Stimulated activated CD8-positive, alpha-beta memory T cell treated with anti-CD3 and anti-CD28 coated beads, Interleukin-15, amount 100 ng/mL, for 48 hours (primary cell): Measurements from ENCODE around the gene HSD17B2.
A peak's percentile ranks its signal among the peaks of the same experiment; 100 is the strongest.
"Not testable (repeated sequence)": the region's sequence is repeated elsewhere in the genome, so short reads cannot be mapped to it uniquely, and the experiment has no call there.

ENCODE experiments used
- DNase-seq, 2 donors: peaks; one replicate each; pipeline ENCODE4 v3.0.0-alpha.2; 2020; ENCODE audit warnings: low read depth in 2 of 2

The HSD17B2 gene

DNA sequence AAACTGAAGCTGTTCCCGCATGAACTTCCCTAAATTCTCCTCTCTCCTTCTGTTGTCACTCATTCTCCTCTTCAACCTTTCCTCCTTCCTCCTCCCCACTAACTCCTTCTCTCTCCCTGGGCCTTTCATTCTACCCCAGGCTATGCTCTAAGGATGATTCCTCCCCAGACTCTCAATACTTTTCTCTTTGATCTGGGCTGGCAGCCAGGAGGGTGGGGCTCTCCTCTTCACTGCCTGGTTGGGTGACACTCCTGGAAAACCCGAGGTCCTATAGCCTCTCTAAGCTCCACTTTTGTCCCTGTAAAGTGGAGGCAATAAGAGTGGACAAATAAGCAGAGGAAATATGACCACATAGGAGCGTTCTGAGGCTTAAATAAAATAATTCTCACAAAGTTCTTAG lies 46.2 kb downstream of the HSD17B2 start:
- no peak for DNase-seq

DNA sequence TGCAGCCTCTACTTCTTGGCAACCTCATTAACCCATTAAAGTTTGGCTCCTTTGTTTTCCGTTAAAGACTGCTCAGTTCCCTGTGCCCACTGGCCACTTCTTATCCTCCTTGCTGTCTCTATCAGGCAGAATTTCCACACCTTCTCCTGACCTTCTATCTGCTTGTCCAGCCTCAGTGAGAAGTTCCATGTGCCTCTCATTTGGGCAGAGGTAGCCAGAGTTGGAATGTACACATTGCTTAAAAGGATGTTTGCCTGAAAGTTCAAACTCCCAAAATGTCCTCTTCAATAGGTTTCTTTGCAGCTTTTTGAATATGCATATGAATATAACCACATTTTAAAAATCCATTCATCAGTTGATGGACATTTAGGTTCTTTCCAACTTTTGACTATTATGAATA lies 47.0 kb downstream of the HSD17B2 start:
- no peak for DNase-seq

DNA sequence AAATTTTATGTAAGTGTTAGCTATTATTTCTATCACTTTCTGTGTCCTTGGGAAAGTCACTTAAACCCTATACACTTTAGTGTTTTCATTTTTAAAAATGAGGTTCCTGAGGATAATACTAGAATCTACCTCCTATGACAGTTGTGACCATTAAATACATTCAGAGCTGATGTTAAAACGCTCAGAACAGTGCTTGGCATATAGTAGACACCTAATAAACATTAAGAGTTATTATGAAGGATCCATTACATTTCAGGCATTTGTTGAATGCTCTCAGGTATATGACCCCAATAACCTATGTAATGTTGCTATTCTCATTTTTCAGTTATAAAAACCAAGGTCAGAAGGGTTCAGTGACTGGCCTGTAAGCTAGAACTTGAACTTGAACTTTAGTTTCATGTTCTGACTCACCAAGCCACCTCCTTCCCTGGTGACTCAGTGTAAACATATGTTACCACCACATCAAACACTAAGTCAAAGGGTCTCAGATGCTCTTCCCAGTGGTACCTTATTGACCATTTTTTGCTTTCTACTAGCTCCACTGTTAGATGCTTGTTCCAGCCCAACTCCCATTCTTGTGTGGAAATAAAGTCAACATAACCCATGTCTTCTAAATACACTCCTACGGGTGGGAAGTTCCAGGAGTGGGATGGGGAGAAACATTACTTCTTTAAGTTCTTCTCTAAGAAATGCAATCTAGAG lies 47.6 kb downstream of the HSD17B2 start:
- DNase-seq = peak in 1 of 2 donors; percentile 17

DNA sequence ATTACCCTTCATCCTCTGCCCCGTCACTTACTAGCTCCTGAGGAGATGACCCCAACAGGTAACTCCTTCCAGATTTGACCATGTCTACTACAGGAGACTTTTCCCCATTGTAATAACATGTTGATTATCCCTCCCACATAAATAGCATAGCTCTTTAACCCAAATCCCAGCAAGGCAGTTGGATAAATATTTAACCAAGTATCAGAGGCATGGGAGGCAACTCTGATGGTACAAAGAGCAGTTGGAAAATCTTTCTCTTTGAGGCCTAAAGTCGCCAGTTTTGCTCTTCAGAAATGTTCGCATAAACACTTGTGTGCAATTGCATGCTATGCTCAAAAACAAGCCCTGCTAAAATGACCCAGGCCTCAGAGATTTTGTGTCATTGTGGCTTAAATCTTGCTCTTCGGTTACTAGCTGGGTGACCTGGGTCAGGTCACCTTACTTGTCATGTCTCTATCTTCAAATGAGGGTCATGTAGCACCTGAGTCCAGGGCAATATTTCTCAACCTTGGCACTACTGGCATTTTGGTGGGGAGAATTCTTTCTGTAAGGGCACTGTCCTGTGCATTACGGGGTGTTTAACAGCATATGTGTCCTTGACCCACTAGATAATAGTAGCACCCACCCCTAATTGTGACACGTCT lies 48.8 kb downstream of the HSD17B2 start:
- no peak for DNase-seq

DNA sequence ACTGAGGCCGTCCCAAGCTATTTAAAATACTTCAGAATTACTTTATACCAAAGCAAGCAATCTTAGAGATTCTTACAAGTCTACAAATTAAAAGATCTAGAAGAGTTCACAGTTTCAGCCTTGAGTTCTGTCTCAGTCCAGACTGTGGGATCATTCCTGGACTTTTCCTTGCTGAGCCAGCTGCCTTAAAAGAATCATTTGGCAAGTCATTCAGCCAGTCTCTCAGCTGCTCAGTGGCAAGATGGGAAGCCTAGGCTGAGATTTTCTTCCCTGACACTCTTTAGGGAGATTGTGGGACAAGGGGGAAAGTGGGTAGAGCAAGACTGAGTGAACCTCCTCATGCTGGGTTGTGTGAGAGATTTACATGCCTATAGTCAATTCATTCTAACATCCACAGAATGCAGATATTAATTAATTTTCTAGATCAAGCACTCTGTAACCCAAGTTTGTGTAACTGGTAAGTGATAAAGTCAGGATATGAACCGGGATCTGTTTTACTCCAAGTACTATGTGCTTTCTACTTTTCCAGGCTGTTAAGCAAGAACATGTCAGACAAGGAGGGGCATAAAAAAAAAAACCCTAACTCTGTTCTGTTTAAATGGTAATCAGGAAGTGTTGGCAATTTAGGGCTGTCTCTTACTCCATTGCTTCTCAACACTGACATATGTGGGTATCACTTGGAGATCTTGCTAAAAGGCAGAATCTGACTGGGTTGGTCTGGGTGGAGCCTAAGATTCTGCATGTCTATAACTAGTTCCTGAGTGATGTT lies 50.1 kb downstream of the HSD17B2 start:
- DNase-seq = no peak

DNA sequence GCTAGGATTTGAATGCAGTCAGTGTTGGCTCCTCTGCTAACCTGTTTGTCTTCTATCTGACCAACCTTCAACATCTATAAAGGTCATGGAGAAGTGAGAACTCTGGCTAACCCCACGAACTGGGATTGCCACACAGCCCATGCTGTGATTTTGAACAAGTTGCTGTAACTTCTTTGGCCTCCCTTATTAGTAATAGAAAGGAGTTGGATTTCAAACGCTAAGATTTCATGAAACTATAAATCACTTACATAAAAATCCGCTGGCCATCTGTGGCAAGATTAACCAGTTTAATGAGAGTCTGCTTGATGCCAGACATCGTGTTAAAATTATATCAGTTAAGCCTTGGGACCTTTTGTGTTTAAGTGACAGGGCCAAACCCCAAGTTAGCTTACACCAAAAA lies 53.4 kb downstream of the HSD17B2 start:
- DNase-seq = no peak

DNA sequence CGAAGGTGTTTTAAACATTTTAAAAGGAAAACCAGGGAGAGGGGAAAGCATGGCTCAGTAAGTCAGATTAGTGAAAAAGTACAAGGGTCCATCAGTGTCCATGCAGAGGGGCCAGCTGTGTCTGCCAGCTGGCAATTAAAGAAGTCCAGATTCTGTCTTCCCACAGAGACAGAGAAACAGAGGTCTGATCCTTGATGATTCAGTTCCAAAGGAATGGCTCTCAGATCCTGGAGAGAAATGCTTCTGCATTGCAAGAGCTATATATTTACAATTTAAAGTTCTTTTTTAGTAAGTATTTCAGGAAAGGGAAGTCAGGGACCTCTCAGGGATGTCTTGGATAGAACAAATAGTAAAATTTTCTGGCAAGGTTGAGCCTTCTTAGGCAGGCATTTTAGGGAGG lies 56.2 kb downstream of the HSD17B2 start:
- DNase-seq = no peak

DNA sequence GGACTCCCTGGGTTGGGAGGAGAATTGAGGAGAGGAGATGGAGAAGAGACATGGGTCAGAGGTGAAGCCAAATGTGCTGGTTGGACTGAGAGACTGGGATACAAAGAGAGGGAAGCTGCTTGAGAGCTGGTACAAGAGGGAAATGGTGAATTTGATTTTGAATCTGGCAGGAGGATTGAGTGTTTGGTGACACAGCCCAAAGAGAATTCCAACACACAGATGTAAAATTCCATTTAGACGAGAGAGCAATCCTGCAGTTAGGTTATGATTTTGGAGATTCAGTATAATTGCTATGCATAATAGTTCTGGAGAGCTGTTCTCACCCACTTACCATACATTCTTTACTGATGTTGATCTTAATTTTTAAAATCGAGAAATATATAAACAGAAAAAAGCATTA lies 57.7 kb downstream of the HSD17B2 start:
- no peak for DNase-seq

DNA sequence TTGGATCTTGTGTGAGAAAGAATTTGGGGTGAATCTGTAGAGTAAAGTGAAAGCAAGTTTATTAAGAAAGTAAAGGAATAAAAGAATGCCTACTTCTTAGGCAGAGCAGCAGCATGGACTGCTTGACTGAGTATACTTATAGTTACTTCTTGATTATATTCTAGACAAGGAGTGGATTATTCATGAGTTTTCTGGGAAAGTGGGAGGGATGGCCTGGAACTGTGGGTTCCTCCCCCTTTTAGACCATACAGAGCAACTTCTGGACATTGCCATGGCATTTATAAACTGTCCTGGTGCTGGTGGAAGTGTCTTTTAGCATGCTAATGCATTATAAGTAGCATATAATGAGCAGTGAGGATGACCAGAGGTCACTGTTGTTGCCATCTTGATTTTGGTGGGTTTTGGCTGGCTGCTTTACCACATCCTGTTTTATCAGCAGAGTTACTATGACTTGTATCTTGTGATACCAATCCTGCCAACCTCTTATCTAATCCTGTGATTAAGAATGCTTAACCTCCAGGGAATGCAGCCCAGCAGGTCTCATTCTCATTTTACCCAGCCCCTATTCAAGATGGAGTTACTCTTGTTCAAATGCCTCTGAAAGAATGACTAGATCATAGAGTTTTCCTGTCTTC lies 58.7 kb downstream of the HSD17B2 start:
- DNase-seq = no peak

DNA sequence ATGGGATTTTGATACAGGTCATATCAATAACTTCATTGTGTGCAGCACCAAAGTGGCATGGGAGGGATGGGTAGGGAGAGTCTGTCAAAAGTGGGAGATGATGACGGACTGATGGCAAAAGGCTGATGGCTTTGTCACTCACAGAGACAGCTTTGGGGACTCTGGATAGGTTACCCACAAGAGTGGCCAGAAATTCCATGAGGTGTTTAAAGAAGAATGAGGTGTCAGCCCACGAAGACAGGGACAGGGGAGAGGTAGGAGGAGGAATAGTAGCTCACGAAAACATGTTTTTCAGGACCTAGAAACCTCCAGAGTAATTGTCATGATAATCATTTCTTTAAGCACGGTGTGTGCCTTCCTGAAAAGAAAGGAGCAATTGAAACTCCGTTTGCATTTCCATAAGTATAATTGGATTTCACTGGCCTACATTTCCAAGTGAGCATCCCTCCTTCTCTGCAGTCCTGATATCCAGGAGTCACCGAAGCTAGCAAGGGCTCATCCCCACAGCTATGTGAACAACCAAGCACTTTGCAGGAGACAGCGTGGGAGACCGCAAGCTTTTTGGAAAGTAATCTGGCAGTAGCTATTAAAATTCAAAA lies 60.0 kb downstream of the HSD17B2 start:
- DNase-seq = no peak

DNA sequence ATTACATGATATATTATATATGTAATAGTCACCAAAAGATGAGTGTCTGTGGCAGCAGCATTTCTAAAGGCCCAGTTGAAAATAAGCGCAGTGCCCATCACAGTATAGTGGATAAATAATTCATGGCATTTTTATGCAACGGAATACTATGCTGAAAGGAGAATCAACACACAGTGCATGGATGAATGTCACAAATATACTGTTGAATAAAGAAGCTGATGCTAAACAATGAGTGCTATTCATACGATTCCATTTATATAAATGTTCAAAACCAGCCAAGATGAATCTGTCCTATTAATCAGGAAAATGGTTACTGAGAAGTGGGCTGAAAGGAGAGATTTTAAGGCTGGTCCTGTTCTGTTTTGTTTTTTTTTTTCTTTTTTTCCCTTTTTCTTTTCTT lies 61.6 kb downstream of the HSD17B2 start:
- DNase-seq = no peak

DNA sequence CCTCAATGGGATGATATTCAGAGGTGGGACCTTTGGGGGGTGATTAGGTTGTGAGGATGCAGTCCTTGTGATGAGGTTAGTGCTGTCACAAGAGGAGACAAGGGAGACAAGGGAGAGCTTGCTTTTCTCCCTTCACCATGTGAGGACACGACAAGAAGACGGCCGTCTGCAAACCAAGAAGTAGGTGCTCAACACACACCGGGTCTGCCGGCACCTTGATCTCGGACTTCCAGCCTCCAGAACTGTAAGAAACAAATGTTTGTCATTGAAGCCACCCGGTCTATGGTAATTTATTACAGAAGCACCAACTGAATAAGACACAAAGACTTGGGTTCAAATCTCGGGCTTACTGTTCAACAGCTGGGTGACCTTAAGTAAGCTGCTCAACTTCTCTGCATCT lies 70.1 kb downstream of the HSD17B2 start:
- DNase-seq = no peak

DNA sequence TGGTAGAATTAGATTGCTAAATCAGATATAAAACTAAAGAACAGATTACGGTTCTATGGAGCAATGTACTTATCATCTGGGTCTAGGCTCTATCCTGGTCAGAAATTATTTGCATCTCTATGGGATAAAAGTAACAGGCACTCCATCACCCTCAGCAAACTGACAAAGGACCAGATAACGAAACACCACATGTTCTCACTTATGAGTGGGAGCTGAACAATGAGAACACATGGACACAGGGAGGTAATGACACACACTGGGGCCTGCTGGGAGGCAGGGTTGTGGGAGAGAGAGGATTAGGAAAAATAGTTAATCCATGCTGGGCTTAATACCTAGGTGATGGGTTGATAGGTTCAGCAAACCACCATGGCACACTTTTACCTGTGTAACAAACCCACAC lies 73.0 kb downstream of the HSD17B2 start:
- no peak for DNase-seq

DNA sequence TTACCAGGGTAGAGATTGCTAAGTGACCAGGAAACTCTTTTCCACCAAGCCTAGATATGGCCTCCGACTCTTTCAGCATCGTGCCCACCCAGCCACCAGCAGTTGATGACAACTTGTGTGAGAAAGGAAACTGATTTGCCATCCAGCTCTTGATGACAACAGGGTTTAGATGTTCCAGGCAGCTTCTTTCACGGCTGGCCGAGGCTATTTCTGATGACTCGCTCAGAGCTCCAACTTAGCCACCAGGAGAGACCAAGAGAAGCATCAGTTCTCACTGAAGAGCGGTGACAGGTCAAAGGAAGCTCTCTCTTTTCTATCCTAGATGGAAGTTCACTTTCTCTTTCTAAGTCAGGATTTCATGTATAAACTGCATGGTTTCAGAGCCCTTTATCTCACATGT lies 73.7 kb downstream of the HSD17B2 start:
- no peak for DNase-seq

DNA sequence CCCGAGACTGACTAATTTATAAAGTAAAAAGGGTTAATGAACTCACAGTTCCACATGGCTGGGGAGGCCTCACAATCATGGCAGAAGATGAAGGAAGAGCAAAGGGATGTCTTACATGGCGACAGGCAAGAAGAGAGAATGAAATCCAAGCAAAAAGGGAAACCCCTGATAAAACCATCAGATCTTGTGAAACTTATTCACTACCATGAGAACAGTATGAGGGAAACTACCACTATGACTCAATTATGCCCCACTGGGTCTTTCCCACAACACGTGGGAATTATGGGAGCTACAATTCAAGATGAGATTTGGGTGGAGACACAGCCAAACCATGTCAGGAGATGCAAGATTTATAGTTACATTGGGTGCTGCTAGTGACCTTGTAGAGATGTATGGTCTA lies 74.2 kb downstream of the HSD17B2 start:
- DNase-seq = not testable (repeated sequence)

DNA sequence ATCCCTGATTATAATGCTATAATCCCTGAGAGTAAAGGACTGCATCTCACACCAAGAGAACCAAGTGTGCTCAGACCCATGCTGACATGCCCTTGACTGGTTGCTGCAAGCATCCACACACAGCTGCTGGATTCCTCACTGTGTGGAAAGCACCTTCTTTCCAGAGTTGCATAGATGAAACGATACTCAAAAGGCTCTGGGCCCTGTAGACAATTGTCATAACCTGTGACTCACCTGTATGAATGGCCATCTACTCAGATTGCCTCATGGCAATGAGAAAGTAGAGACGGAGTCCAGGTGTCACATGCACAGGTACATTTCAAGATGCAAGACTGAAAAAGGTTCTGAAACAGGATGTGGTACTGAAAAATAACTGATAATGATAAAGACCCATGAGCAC lies 76.9 kb downstream of the HSD17B2 start:
- DNase-seq = no peak

DNA sequence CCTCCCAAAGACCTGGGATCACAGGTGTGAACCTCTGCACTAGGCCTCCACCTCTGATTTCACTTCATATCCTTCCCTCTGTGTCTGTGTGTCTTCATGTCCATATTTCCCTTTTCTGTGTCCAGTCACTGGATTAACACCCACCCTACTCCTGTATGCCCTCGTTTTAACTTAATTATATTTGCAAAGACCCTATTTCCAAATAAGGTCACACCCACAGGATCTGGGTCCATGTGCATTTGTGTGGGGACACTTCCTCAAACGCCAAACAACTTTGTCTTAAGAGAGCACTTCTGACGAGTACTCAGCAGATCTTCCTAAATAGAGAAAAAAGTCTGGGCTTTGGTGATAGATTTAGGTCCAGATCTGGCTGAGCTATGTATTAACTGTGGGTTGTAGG lies 78.7 kb downstream of the HSD17B2 start:
- DNase-seq = no peak

DNA sequence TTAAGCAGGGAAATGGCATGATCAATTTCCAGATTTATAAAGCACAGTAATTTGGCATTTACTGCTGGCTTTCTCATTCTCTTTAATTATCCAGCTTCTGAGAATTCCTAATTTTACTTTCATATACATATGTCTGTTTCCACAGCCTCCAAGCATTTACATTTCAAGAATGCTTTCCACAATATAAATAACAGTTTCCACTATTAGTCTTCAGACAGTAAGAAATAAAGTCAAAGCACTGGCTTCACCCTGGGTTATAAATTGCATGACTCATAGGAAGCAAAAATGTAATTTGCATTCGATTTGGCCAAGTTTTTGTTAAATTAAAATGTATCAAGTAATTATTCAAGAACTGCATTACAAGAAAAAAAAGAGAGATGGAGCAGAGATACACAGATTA lies 81.5 kb downstream of the HSD17B2 start:
- DNase-seq = no peak

DNA sequence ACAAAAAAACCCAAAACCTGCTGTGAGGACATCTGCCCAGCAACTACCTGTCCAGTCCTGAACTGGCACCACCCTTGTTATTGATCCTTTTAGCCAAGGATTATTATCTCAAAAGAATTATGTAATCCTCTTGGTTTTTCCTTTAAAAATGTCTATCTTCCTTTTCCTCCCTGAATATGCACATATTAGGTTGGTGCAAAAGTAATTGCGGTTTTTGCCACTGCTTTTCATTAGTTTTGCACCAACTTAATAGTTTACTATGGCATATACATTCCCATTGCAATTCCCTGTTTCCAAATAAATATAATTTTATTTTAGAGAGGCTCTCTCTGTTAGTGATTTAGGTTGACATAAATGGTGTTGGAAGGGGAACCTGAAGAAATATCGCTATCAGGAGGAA lies 83.7 kb downstream of the HSD17B2 start:
- DNase-seq = no peak

DNA sequence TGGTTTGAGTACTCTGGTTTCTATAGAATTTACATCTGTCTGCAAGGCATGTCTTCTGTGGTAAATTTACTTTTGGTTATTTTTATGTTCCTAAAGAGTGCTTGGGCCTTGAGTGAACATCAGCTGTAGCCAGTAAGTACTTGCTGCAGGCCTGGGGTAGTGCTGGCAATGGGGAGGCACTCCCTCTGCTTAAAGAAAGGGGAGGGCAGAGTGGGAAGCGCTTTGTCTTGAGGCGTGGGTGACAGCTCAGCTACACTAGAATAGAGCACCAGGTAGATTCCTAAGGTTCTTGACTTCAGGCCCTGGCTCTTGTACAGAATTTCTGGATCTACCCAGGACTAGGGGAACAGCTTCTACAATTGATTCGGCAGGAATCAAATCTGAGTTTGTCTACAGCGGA lies 84.4 kb downstream of the HSD17B2 start:
- no peak for DNase-seq

DNA sequence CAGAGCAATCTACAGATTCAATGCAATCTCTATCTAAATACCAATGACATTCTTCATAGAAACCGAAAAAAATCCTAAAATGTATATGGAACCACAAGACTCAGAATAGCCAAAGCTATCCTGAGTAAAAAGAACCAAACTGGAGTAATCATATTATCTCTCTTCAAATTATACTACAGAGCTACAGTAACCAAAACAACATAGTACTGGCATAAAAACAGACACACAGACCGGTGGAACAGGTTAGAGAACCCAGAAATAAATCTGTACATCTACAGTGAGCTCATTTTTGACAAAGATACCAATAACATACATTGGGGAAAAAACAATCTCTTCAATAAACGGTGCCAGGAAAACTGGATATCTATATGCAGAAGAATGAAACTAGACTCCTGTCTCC lies 89.6 kb downstream of the HSD17B2 start:
- DNase-seq = no peak

DNA sequence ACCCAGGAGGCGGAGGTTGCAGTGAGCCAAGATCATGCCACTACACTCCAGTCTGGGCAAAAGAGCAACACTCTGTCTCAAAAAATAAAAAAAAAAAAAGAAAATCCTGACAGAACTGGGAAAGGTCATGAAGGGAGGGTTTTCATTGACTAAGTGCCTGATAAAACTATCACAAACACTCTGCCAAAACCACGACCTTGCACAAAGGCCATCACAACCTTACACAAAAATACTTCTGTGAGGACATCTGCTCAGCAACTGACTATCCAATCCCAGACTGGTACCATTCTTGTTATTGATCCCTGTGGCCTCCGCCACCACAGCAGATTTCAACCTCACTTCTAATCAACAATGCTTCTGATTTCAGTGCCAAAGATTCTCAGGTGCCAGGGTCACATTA lies 94.8 kb downstream of the HSD17B2 start:
- no peak for DNase-seq
